Measurements from ENCODE around the gene GID4. TPM values are rescaled to one million over a fixed set of nuclear protein-coding genes. Genes with fewer than 3 reads are reported as not detected.

GID4 gene
- total RNA-seq, 1 experiment from 2014 or later: 11.4 TPM

DNA sequence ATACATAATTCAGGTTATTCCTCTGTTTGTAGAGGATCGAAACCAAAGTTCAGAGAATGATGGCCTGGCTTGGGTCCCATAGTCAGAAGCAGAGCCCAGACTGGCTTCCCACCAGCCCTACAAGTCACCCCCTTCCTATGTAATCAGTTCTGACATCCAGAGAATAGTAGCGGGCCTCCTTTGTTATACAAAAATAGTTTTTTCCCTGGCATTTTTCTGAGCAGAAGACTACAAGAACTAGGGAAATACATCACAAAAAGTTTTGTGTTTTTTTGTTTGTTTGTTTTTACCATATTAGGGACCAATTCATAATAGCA, 19.4 kb upstream of the GID4 start:
- Histone ChIP-seq H2BK20ac (ENCODE audit: low read depth, low read length, poor library complexity, severe bottlenecking) (no peak overlapping the region), H3K56ac (ENCODE audit: insufficient read length, low read depth, low read length) (no peak overlapping the region), H4K20me1 (ENCODE audit: control insufficient read depth, insufficient read depth, insufficient read length) (no peaks in the 10 kb centered on the region), H2AK5ac (ENCODE audit: insufficient read length, low read length) (no peak overlapping the region), H3K9me3 (ENCODE audit: control insufficient read depth, low read depth, low read length) (no peaks in the 10 kb centered on the region), H2BK5ac (ENCODE audit: insufficient read length, low read length) (no peak overlapping the region), H3K79me1 (ENCODE audit: insufficient read depth, low read depth, low read length, poor library complexity, severe bottlenecking) (no peaks in the 10 kb centered on the region), H3K18ac (ENCODE audit: insufficient read length, low read depth, low read length) (no peak overlapping the region), H3K4me1 (ENCODE audit: insufficient read depth, low read length) (no peaks in the 10 kb centered on the region), H3T11ph (ENCODE audit: low read length) (no peak overlapping the region), H3K23me2 (ENCODE audit: insufficient read length, low read depth, low read length, poor library complexity, severe bottlenecking) (no peaks in the 10 kb centered on the region), H2BK15ac (ENCODE audit: low read depth, low read length) (no peak overlapping the region), H4K8ac (replicated peaks; ENCODE audit: insufficient read length, low read depth, low read length) (no peak overlapping the region), H3K4me2 (ENCODE audit: insufficient read depth, insufficient read length, low read length) (no peak overlapping the region), H3K14ac (ENCODE audit: insufficient read depth, low read length) (no peak overlapping the region), H3K27ac (ENCODE audit: insufficient read length, low read depth, low read length) (no peak overlapping the region), H2BK12ac (ENCODE audit: insufficient read length, low read depth, low read length) (no peak overlapping the region), H3K9ac (ENCODE audit: extremely low read depth, insufficient read length, low read length) (no peak overlapping the region), H3K23ac (ENCODE audit: insufficient read length, low read depth, low read length) (no peak overlapping the region), H4K91ac (ENCODE audit: insufficient read length, low read depth, low read length) (no peak overlapping the region), H4K5ac (ENCODE audit: insufficient read length, low read depth, low read length) (no peak overlapping the region), H2BK120ac (ENCODE audit: low read depth, low read length, poor library complexity, severe bottlenecking) (no peak overlapping the region), H3K4ac (ENCODE audit: low read depth, low read length) (no peak overlapping the region), H2AFZ (ENCODE audit: low read length) (no peak overlapping the region), H3K27me3 (ENCODE audit: insufficient read depth, low read length) (no peaks in the 10 kb centered on the region), H3K79me2 (ENCODE audit: insufficient read depth, low read length) (no peaks in the 10 kb centered on the region)
- Mint-ChIP-seq H3K36me3 (ENCODE audit: insufficient read depth in 1 of 3, low read depth in 3 of 3) (0 out of 7 replicates have a peak, but pooled peaks cover 0 to 6% (median 4%) of the 10 kb centered on the region in 3 experiments), H3K9me3 (no peaks in the 10 kb centered on the region), H3K27me3 (ENCODE audit: low read depth) (no peaks in the 10 kb centered on the region), H3K27ac (no peak overlapping the region), H3K4me1 (peaks cover 7 to 10% of the 10 kb centered on the region in 2 experiments), H3K4me3 (no peak overlapping the region)
- TF ChIP-seq, protein P1, sequence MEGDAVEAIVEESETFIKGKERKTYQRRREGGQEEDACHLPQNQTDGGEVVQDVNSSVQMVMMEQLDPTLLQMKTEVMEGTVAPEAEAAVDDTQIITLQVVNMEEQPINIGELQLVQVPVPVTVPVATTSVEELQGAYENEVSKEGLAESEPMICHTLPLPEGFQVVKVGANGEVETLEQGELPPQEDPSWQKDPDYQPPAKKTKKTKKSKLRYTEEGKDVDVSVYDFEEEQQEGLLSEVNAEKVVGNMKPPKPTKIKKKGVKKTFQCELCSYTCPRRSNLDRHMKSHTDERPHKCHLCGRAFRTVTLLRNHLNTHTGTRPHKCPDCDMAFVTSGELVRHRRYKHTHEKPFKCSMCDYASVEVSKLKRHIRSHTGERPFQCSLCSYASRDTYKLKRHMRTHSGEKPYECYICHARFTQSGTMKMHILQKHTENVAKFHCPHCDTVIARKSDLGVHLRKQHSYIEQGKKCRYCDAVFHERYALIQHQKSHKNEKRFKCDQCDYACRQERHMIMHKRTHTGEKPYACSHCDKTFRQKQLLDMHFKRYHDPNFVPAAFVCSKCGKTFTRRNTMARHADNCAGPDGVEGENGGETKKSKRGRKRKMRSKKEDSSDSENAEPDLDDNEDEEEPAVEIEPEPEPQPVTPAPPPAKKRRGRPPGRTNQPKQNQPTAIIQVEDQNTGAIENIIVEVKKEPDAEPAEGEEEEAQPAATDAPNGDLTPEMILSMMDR (conservative IDR thresholded peaks at IDR 0.05): no peak
- WGBS (ENCODE audit: extremely low coverage, insufficient read length, low lambda C conversion rate): no CpG with 5 or more reads among the region's 2 CpGs
- DNase-seq: no peak
